K562 (cell line): ENCODE measurements around the gene RAG2. TPM values are rescaled to one million over a fixed set of nuclear protein-coding genes. Genes with fewer than 3 reads are reported as not detected.

ENCODE experiments used
- FOXK2 ChIP-seq, 2 experiments: fragments of 450-650 bp; IDR thresholded peaks in 1 of 2; conservative IDR thresholded peaks in 1 of 2; 2 replicates each; pipeline ENCODE4 v1.6.1; 2016; ENCODE audit warnings: low read depth in 2 of 2, mild to moderate bottlenecking in 1 of 2
- KLF13 ChIP-seq: fragments of 450-650 bp; IDR thresholded peaks from 2 replicates; pipeline ENCODE4 v1.6.1; 2016; ENCODE audit warnings: missing genetic modification characterization, low read depth, mild to moderate bottlenecking, missing compliant biosample characterization, moderate library complexity, borderline replicate concordance
- NFYB ChIP-seq: IDR thresholded peaks from 2 replicates; pipeline ENCODE4 v1.6.1; 2011; ENCODE audit warnings: mild to moderate bottlenecking, moderate library complexity; ENCODE audit not compliant: insufficient read length; ENCODE audit errors: extremely low read depth
- RCOR1 ChIP-seq, 2 experiments: IDR thresholded peaks; 2 replicates each; pipeline ENCODE4 v1.6.1; 2012; ENCODE audit warnings: low read depth in 2 of 2, low read length in 2 of 2, borderline replicate concordance in 1 of 2, improper control_type of control experiment in 1 of 2
- RFX7 ChIP-seq: fragments of 250-450 bp; sonication (Bioruptor Pico); IDR thresholded peaks from 2 replicates; pipeline ENCODE4 v1.5.1; 2021; ENCODE audit warnings: mild to moderate bottlenecking
- ZFPM2 ChIP-seq: fragments of 250-450 bp; sonication (Bioruptor Pico); IDR thresholded peaks from 2 replicates; pipeline ENCODE4 v1.5.1; 2022; ENCODE audit warnings: mild to moderate bottlenecking
- ZNF175 ChIP-seq: fragments of 200-800 bp; sonication (Bioruptor generic); IDR thresholded peaks from 2 replicates; pipeline ENCODE4 v1.6.1; 2016; ENCODE audit warnings: low read depth, mild to moderate bottlenecking, missing genetic modification characterization, missing compliant biosample characterization
- polyA plus RNA-seq, 8 experiments: library from polyadenylated mRNA; depleted of rRNA in 4 of 8; stranded (reverse) in 5 of 8; unstranded in 3 of 8; fragments of >200 nt; fragmentation: Nextera tagmentation in 2 of 8; fragmentation: Illumina TruSeq in 1 of 8; extraction: Ambion mirVana in 2 of 8; extraction: Trizol in 1 of 8; gene quantifications; 2 replicates each; pipeline versions ENCODE4 v1.2.1 to v1.2.3, GENCODE V29; 2011 to 2014; ENCODE audit warnings: inconsistent platforms in 1 of 8, missing spikeins in 1 of 8
- total RNA-seq, 7 experiments: library from RNA; depleted of rRNA in 6 of 7; stranded (reverse); fragments of >200 nt in 6 of 7; fragmentation: Illumina TruSeq in 2 of 7; extraction: Trizol in 2 of 7; gene quantifications; 2 replicates each; pipeline versions ENCODE4 v1.2.1 to v1.2.3, GENCODE V29; 2011 to 2021; ENCODE audit warnings: low replicate concordance in 1 of 7
- TF ChIP-seq, protein P1 (sequence below): fragments of 250-450 bp; sonication (Bioruptor Pico); IDR thresholded peaks from 2 replicates; pipeline ENCODE4 v1.5.0; 2021; ENCODE audit warnings: mild to moderate bottlenecking, moderate library complexity
- TF ChIP-seq, protein P2 (sequence below): fragments of 200-800 bp; sonication (Bioruptor generic); IDR thresholded peaks from 2 replicates; pipeline ENCODE4 v1.6.1; 2017; ENCODE audit warnings: missing genetic modification characterization, missing compliant biosample characterization
- TF ChIP-seq, protein P3 (sequence below): sonication (generic); formaldehyde crosslinking; IDR thresholded peaks from 2 replicates; pipeline ENCODE4 v1.8.0; 2023; ENCODE audit warnings: missing genetic modification reagents, mild to moderate bottlenecking, borderline replicate concordance
- TF ChIP-seq, protein P4 (sequence below), 2 experiments: fragments of 450-650 bp in 1 of 2; sonication (generic) in 1 of 2; formaldehyde crosslinking in 1 of 2; IDR thresholded peaks in 1 of 2; conservative IDR thresholded peaks in 1 of 2; 2 replicates each; pipeline versions ENCODE4 v1.6.1 to v1.8.1; 2016 to 2023; ENCODE audit warnings: mild to moderate bottlenecking in 2 of 2, moderate library complexity in 2 of 2, inconsistent platforms in 1 of 2, missing genetic modification reagents in 1 of 2

RAG2 gene
- total and polyA plus RNA-seq, 9 of the 15 experiments (the other 6 are each of a cell fraction or from before 2014, with no cell fraction given), result 0.06 to 2.7 (median 0.26) TPM; not detected in 3

DNA sequence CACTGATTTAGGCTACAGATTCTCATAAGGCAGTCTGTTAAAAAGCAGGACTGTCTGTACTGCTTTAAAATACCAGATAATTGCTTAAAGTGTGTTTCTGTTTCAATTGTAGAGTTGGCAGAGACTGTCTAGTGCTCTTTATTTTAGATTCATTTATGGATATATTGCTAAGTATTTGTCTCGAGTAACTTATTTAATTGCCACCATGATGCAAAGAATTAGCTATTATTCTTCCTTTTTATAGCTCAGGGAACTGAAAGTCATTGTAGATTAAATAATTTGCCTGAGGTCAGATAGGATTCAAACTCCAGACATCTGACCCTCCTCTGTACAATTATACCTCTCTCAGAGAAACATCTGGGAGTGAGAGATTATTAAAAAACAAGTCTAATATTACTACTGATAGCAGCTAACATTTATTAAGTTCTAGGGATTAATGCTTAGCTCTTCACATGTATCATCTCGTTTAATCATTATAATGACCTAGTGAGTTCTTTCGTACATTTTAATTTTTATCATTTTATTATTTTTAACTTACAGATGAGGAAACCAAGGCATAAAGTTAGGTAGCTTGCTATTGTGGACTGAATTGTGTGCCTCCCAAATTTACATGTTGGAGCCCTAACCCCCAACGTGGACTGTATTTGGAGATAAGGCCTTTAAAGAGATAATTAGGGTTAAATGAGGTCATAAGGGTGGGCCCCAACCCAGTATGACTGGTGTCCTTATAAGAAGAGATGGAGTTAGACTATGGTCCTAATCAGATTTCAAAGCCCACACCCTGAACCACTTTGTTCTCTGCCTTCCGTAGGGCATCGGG is 19.7 kb upstream of the RAG2 start (continued):
- TF ChIP-seq, protein P1, sequence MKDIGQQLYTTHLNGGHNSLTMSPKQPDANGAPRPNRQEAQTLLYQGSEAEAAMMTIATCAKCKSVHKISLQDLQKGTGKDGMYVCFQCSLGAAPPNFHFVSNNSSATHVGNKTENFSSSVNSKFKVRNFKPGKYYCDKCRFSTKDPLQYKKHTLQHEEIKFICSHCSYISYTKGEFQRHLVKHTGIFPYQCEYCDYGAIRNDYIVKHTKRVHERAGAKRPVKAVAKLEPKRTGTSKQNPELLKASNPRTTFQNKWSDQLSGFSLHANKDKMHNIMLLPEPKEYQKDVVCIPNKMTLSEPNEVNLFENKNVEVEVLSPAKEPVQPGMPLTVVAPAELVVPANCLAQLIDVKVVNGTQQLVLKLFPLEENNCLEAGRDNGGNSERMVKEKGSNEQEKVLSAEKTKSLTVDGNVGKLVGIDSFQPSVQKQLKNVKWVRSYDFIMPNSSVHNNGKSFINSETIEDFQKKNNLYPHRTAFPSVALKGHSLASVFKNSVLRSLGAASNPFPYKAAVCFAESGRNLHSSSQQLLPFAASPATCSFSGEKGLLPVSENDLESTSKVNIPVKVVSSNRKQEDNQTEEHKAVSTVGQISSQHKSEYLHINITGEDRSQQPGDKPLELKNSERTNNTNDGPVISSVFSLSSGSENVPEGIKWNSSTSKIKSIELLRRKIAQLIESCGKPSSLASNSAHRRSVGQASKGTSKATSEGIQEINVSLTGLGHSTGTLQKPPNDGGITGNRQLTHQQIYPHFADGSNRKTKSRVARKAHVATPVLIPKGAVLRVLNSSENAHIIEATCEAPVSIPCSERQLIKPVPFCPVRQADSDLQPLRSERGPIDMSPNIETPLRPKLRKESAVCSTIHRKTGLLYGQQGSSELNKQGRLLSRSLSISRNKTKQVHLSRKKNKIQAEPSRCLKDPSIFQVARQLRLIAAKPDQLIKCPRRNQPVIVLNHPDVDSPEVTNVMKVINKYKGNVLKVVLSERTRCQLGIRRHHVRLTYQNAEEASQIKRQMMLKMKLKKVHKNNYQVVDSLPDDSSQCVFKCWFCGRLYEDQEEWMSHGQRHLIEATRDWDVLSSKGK (CRISPR knock-in tag), result no peak
- TF ChIP-seq ZNF175 (0 out of 2 replicates have a peak, but pooled peaks have one; percentile 22), NFYB (no peak), ZFPM2 (CRISPR knock-in tag) (no peak), KLF13 (no peak), RCOR1 (IDR thresholded peaks at IDR 0.05; ENCODE audit: borderline replicate concordance in 1 of 2, low read depth in 2 of 2, low read length in 2 of 2) (0 out of 4 replicates have a peak, but pooled peaks of 1 of the 2 experiments have one; percentile 18), FOXK2 (conservative IDR thresholded peaks at IDR 0.05 in 1 of 2, IDR thresholded peaks at IDR 0.05 in 1 of 2; ENCODE audit: low read depth in 2 of 2) (no peak), RFX7 (CRISPR knock-in tag) (no peak)
- TF ChIP-seq, protein P2, sequence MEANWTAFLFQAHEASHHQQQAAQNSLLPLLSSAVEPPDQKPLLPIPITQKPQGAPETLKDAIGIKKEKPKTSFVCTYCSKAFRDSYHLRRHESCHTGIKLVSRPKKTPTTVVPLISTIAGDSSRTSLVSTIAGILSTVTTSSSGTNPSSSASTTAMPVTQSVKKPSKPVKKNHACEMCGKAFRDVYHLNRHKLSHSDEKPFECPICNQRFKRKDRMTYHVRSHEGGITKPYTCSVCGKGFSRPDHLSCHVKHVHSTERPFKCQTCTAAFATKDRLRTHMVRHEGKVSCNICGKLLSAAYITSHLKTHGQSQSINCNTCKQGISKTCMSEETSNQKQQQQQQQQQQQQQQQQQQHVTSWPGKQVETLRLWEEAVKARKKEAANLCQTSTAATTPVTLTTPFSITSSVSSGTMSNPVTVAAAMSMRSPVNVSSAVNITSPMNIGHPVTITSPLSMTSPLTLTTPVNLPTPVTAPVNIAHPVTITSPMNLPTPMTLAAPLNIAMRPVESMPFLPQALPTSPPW, result peak; percentile 48; the same call in 1 of the 2 replicates
- TF ChIP-seq, protein P3, sequence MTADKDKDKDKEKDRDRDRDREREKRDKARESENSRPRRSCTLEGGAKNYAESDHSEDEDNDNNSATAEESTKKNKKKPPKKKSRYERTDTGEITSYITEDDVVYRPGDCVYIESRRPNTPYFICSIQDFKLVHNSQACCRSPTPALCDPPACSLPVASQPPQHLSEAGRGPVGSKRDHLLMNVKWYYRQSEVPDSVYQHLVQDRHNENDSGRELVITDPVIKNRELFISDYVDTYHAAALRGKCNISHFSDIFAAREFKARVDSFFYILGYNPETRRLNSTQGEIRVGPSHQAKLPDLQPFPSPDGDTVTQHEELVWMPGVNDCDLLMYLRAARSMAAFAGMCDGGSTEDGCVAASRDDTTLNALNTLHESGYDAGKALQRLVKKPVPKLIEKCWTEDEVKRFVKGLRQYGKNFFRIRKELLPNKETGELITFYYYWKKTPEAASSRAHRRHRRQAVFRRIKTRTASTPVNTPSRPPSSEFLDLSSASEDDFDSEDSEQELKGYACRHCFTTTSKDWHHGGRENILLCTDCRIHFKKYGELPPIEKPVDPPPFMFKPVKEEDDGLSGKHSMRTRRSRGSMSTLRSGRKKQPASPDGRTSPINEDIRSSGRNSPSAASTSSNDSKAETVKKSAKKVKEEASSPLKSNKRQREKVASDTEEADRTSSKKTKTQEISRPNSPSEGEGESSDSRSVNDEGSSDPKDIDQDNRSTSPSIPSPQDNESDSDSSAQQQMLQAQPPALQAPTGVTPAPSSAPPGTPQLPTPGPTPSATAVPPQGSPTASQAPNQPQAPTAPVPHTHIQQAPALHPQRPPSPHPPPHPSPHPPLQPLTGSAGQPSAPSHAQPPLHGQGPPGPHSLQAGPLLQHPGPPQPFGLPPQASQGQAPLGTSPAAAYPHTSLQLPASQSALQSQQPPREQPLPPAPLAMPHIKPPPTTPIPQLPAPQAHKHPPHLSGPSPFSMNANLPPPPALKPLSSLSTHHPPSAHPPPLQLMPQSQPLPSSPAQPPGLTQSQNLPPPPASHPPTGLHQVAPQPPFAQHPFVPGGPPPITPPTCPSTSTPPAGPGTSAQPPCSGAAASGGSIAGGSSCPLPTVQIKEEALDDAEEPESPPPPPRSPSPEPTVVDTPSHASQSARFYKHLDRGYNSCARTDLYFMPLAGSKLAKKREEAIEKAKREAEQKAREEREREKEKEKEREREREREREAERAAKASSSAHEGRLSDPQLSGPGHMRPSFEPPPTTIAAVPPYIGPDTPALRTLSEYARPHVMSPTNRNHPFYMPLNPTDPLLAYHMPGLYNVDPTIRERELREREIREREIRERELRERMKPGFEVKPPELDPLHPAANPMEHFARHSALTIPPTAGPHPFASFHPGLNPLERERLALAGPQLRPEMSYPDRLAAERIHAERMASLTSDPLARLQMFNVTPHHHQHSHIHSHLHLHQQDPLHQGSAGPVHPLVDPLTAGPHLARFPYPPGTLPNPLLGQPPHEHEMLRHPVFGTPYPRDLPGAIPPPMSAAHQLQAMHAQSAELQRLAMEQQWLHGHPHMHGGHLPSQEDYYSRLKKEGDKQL, result no peak
- TF ChIP-seq, protein P4, sequence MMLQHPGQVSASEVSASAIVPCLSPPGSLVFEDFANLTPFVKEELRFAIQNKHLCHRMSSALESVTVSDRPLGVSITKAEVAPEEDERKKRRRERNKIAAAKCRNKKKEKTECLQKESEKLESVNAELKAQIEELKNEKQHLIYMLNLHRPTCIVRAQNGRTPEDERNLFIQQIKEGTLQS (IDR thresholded peaks at IDR 0.05), result peak; percentile 43; the same call in 1 of the 2 replicates
- TF ChIP-seq, protein P4 (CRISPR knock-in tag; conservative IDR thresholded peaks at IDR 0.05), result no peak
